NCI-H2171 treated with DMSO at 0.1 percent for 48 hours (cell line): ENCODE measurements around the gene ABCB4.
"Not testable (repeated sequence)": the region's sequence is repeated elsewhere in the genome, so short reads cannot be mapped to it uniquely, and the experiment has no call there.

ENCODE experiments used
- DNase-seq: peaks from one replicate; lab custom pipeline; 2025; lab: John Stamatoyannopoulos, UW

Gene ABCB4

GRCh38 chr7:87474533-87475358 lies 734 bp downstream of the ABCB4 start:
- no peak for DNase-seq

- no peak for DNase-seq
Observed at GRCh38 chr7:87473986-87474385, 1.5 kb downstream of the ABCB4 start.

- DNase-seq = no peak
Observed at GRCh38 chr7:87473192-87473591, 2.3 kb downstream of the ABCB4 start.

GRCh38 chr7:87471473-87471872 lies 4.0 kb downstream of the ABCB4 start:
- no peak for DNase-seq

DNA sequence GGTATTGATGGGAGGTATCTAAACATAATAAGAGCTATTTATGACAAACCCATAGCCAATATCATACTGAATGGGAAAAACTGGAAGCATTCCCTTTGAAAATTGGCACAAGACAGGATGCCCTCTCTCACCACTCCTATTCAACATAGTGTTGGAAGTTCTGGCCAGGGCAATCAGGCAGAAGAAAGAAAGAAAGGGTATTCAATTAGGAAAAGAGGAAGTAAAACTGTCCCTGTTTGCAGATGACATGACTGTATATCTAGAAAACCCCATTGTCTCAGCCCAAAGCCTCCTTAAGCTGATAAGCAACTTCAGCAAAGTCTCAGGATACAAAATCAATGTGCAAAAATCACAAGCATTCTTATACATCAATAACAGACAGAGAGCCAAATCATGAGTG lies 6.3 kb downstream of the ABCB4 start:
- not testable (repeated sequence) for DNase-seq

- not testable (repeated sequence) for DNase-seq
Observed at GRCh38 chr7:87465534-87465880, 10.0 kb downstream of the ABCB4 start.

- peak; percentile 56 for DNase-seq
Observed at GRCh38 chr7:87464830-87465533, 10.5 kb downstream of the ABCB4 start.

GRCh38 chr7:87463982-87464381 lies 11.5 kb downstream of the ABCB4 start:
- no peak for DNase-seq

DNA sequence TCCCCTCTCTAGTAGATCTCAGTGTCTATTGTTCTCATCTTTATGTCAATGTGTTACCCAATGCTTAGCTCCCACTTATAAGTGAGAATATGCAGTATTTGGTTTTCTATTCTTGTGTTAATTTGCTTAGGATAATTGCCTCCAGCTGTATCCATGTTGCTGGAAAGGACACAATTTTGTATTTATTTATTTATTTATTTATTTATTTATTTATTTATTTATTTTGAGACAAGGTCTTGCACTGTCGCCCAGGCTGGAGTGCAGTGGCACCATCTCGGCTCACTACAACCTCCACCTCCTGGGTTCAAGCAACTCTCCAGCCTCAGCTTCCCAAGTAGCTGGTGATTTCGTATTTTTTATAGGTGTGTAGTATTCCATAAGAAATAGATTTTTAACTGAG lies 15.0 kb downstream of the ABCB4 start:
- DNase-seq = not testable (repeated sequence)

DNA sequence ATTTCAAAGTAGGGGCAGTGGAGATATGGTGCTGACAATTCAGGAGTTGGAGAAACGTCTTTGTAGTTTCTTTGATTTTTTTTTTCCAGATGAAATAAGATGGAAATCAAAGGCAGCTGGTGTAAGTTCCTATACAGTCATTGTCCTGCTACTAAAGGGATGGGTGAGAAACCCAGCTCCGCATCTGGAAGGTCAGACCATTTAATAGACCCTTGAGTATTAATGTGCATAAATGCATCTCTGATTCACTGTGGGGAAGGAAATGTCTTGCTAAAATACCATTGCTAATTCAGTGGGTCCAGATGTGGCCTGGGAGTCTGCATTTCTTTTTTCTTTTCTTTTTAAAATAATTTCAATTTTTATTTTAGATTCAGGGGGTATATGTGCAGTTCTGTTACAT lies 15.5 kb downstream of the ABCB4 start:
- DNase-seq = no peak

- no peak for DNase-seq
Observed at GRCh38 chr7:87458148-87458547, 17.3 kb downstream of the ABCB4 start.

DNA sequence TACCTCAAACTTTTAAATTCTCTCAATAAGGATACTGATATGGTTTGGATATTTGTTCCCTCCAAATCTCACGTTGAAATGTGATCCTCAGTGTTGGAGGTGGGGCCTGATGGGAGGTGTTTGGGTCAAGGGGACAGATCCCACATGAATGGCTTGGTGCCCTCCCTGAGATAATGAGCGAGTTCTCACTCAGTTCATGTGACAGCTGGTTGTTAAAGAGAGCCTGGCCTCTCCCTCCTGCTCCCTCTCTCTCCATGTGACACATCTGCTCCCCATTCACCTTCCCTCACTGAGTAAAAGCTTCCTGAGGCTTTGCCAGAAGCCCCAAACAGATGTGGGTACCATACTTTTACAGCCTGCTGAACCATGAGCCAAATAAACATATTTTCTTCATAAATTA lies 19.2 kb downstream of the ABCB4 start:
- peak; percentile 94 for DNase-seq

GRCh38 chr7:87452279-87452678 lies 23.2 kb downstream of the ABCB4 start:
- no peak for DNase-seq

- DNase-seq = no peak
Observed at GRCh38 chr7:87451187-87451586, 24.3 kb downstream of the ABCB4 start.

- DNase-seq = no peak
Observed at GRCh38 chr7:87450706-87451105, 24.8 kb downstream of the ABCB4 start.

DNA sequence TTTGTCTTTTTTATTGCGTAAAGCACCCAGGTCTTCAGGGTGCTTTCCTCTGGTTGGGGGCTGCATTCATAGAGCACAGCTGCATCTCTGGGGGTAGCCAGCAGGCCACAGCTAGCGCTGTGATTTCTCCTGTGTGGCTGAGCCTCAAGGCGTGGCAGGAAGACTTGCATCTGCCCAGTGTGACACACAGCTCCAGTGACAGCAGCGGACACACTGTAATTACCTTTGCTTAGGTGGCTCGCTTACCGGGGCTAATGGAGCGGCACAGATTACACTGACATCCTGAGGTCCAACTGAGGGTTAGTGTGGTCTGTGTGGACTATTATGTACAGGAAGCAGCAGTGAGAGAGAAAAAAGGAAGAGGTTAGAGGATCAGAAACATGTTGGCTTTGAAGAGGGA lies 27.1 kb downstream of the ABCB4 start:
- no peak for DNase-seq

GRCh38 chr7:87447116-87447635 lies 28.3 kb downstream of the ABCB4 start:
- DNase-seq = no peak

- no peak for DNase-seq
Observed at GRCh38 chr7:87445897-87446296, 29.6 kb downstream of the ABCB4 start.

DNA sequence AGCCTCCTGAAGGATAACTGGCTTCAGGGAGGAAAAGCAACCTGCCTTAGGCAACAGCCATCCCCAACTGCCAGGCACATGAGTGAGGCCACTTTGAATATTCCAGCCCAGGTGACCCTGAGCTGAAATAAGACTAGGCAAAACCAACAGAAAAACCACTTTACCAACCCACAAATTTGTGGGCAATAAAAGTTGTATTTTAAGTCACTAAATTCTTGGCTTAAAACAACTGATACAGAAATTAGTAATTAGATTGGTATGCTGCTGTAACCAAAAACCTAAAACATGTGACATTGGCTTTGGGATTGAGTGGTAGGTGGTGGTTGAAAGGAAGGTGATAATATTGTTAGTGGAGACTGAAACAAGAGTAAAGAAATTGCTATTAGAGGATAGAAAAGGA lies 39.9 kb downstream of the ABCB4 start:
- DNase-seq = no peak

GRCh38 chr7:87432536-87432935 lies 42.9 kb downstream of the ABCB4 start:
- no peak for DNase-seq

DNA sequence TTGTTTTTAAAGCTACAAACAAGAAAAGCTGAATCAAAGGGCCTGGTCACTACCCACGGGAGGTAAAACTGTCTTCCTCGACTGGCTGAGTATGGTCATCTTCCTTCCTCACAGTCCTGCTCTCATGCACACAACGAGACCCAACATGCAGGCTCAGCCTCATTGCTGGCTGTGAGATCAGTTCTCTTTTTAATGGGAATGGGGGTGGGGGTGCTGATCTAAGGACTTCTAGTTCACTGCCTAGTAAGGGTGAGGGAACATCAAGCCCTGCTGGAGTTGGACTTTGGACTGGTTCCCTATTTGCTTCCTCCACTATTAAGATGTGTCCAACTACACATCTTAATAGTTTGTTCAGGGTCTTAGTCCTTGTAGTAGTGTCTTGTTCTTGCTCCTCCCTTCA lies 48.2 kb downstream of the ABCB4 start:
- DNase-seq = no peak

DNA sequence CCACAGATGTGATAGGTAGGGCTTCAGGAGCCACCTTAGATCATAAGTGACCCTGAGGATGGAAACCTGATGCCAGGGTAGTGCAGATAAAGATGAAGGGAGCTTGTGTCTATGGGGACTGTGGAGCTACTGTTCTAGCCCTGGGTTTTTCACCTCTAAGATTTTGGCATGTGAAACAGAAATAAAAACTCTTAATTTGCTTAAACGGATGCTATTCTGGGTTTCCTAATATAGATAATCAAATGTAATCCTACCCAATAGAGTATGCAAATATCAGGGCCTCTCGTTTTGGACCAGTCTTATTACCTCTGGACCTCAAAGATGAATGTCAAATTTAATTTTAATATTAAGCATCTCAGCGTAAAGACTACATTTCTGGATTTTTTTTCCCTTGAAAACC lies 49.3 kb downstream of the ABCB4 start:
- no peak for DNase-seq

DNA sequence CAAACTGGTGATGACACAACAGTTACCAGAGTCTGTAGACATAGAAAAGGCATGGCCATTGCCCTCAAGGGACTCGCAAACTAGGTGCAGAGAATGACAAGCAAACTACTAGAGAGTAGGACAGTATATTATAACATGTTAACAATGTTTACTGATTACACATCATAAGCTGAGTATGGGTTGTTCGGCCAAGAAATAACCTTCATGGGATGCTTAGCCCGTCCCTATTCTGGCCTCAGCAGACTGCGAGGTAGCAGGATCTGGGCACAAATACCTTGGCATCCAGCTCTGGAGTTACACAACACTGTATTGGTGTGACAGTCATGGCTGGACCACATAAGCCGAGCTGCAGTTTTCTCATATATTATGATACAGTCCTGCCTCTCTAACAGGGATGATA lies 51.4 kb downstream of the ABCB4 start:
- DNase-seq = no peak
